ENCODE measurements around the gene LRRC4C. TPM values are rescaled to one million over a fixed set of nuclear protein-coding genes. Genes with fewer than 3 reads are reported as not detected.

The LRRC4C gene
- polyA plus RNA-seq, 1 donor from 2014 or later = 24.3 TPM

GRCh38 chr11:40129266-40129665 lies 1330.2 kb downstream of the LRRC4C start:
- Histone ChIP-seq H3K27ac (ENCODE audit: low read length) (no peak overlapping the region), H4K20me1 (ENCODE audit: insufficient read depth) (no peaks in the 10 kb centered on the region), H3K9me3 (ENCODE audit: low read length) (peaks cover 2% of the 10 kb centered on the region), H3K4me2 (ENCODE audit: low read length) (no peak overlapping the region), H3K9ac (ENCODE audit: low read length) (no peak overlapping the region), H3K27me3 (ENCODE audit: insufficient read depth, low read depth, low read length) (no peaks in the 10 kb centered on the region), H2AFZ (ENCODE audit: low read depth, low read length) (no peak overlapping the region), H3K9me2 (ENCODE audit: insufficient read depth, low read length) (no peaks in the 10 kb centered on the region), H3F3A (ENCODE audit: insufficient read depth, low read length, poor library complexity, severe bottlenecking) (no peaks in the 10 kb centered on the region), H3K79me2 (replicated peaks; ENCODE audit: insufficient read depth, low read length) (no peaks in the 10 kb centered on the region), H3K4me3 (ENCODE audit: low read length) (no peak overlapping the region), H3K36me3 (ENCODE audit: insufficient read depth, low read length) (no peaks in the 10 kb centered on the region)
- TF ChIP-seq RAD21 (conservative IDR thresholded peaks at IDR 0.05) (peak; percentile 77), MXI1 (conservative IDR thresholded peaks at IDR 0.05; ENCODE audit: poor library complexity, severe bottlenecking) (no peak), CTCF (IDR thresholded peaks at IDR 0.05; ENCODE audit: poor library complexity, severe bottlenecking) (peak; percentile 65), SMC3 (conservative IDR thresholded peaks at IDR 0.05; ENCODE audit: poor library complexity) (peak; percentile 73)

- Histone ChIP-seq H3F3A (ENCODE audit: insufficient read depth, low read length, poor library complexity, severe bottlenecking) (no peaks in the 10 kb centered on the region), H3K9me3 (ENCODE audit: low read length) (peaks cover 9% of the 10 kb centered on the region), H2AFZ (ENCODE audit: low read depth, low read length) (no peak overlapping the region), H3K4me2 (ENCODE audit: low read length) (no peak overlapping the region), H4K20me1 (ENCODE audit: insufficient read depth) (no peaks in the 10 kb centered on the region), H3K4me3 (ENCODE audit: low read length) (no peak overlapping the region), H3K36me3 (ENCODE audit: insufficient read depth, low read length) (no peaks in the 10 kb centered on the region), H3K79me2 (replicated peaks; ENCODE audit: insufficient read depth, low read length) (no peaks in the 10 kb centered on the region), H3K27ac (ENCODE audit: low read length) (no peak overlapping the region), H3K9ac (ENCODE audit: low read length) (no peak overlapping the region), H3K27me3 (ENCODE audit: insufficient read depth, low read depth, low read length) (no peaks in the 10 kb centered on the region), H3K9me2 (ENCODE audit: insufficient read depth, low read length) (no peaks in the 10 kb centered on the region)
- no peak for TF ChIP-seq MXI1 (conservative IDR thresholded peaks at IDR 0.05; ENCODE audit: poor library complexity, severe bottlenecking)
- peak; percentile 33 for TF ChIP-seq SMC3 (conservative IDR thresholded peaks at IDR 0.05; ENCODE audit: poor library complexity)
- peak; percentile 51 for TF ChIP-seq CTCF (IDR thresholded peaks at IDR 0.05; ENCODE audit: poor library complexity, severe bottlenecking)
- TF ChIP-seq RAD21 (conservative IDR thresholded peaks at IDR 0.05) = peak; percentile 58
Measured at GRCh38 chr11:40125054-40125453, 1334.4 kb downstream of the LRRC4C start.

DNA sequence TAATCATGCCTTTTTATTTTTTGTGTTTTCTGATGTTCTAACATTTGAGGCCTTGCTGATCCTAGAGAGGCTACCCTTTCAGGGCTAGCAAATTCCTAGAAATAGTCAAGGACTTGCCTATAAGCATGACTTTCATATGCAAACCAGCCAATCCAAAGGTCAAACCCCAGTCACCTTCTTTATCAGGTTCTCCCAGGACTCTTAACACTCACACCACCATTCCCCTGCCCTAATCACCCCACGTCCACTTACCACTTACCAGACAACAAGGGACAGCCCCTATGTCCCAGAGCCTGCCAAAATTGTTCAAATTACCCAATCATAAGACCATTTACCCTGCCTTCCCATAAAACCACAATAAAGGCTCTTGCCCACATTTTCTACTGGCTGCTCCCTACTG lies 1339.8 kb downstream of the LRRC4C start:
- Histone ChIP-seq H3K27ac (ENCODE audit: low read length) (no peak overlapping the region), H3K9me3 (ENCODE audit: low read length) (peaks cover 16% of the 10 kb centered on the region), H4K20me1 (ENCODE audit: insufficient read depth) (no peaks in the 10 kb centered on the region), H3K36me3 (ENCODE audit: insufficient read depth, low read length) (peaks cover 9% of the 10 kb centered on the region), H3K4me2 (ENCODE audit: low read length) (no peak overlapping the region), H3K79me2 (replicated peaks; ENCODE audit: insufficient read depth, low read length) (no peaks in the 10 kb centered on the region), H3K9ac (ENCODE audit: low read length) (no peak overlapping the region), H2AFZ (ENCODE audit: low read depth, low read length) (no peak overlapping the region), H3K27me3 (ENCODE audit: insufficient read depth, low read depth, low read length) (no peaks in the 10 kb centered on the region), H3K4me3 (ENCODE audit: low read length) (no peak overlapping the region), H3K9me2 (ENCODE audit: insufficient read depth, low read length) (no peaks in the 10 kb centered on the region), H3F3A (ENCODE audit: insufficient read depth, low read length, poor library complexity, severe bottlenecking) (no peaks in the 10 kb centered on the region)
- TF ChIP-seq RAD21 (conservative IDR thresholded peaks at IDR 0.05) = no peak
- TF ChIP-seq MXI1 (conservative IDR thresholded peaks at IDR 0.05; ENCODE audit: poor library complexity, severe bottlenecking) = no peak

All from neural cell (in vitro differentiated cells).